Gastroesophageal sphincter (tissue), 4 donors: Measurements from ENCODE around the gene VOPP1. TPM values are rescaled to one million over a fixed set of nuclear protein-coding genes. Genes with fewer than 3 reads are reported as not detected.
A peak's percentile ranks its signal among the peaks of the same experiment; 100 is the strongest.

Experiments
- ATAC-seq: fragments of 150-250 bp; one replicate; pipeline ENCODE4 v1.9.1; 2016; ENCODE audit warnings: mild to moderate bottlenecking, moderate library complexity
- H3K27ac ChIP-seq, 4 donors: fragments of 200-600 bp; sonication (generic) in 3 of 4; 1 replicate in 3 of 4; 2 replicates in 1 of 4; pipeline ENCODE4 v1.5.1; 2016 to 2019
- H3K27me3 ChIP-seq: fragments of 200-600 bp; sonication (generic); one replicate; pipeline ENCODE4 v1.5.1; 2019
- H3K36me3 ChIP-seq, 2 donors: fragments of 200-600 bp; sonication (generic); one replicate each; pipeline ENCODE4 v1.5.1; 2019; ENCODE audit warnings: control low read depth in 1 of 2
- H3K4me1 ChIP-seq, 3 donors: fragments of 200-600 bp; sonication (generic); 1 replicate in 2 of 3; 2 replicates in 1 of 3; pipeline ENCODE4 v1.5.1; 2016 to 2019; ENCODE audit warnings: control low read depth in 2 of 3
- H3K4me3 ChIP-seq, 2 donors: fragments of 200-600 bp; sonication (generic); one replicate each; pipeline ENCODE4 v1.5.1; 2019; ENCODE audit warnings: mild to moderate bottlenecking in 1 of 2, moderate library complexity in 1 of 2
- H3K9me3 ChIP-seq, 3 donors: fragments of 200-600 bp; sonication (generic); one replicate each; pipeline ENCODE4 v1.5.1; 2017 to 2019; ENCODE audit warnings: control low read depth in 2 of 3
- CTCF ChIP-seq, 4 experiments: fragments of 200-600 bp in 2 of 4; fragments of 450-650 bp in 2 of 4; sonication (generic) in 1 of 4; IDR thresholded peaks; one replicate each; pipeline ENCODE4 v1.5.1; 2017 to 2019; ENCODE audit warnings: antibody characterized with exemption in 4 of 4, mild to moderate bottlenecking in 2 of 4, moderate library complexity in 2 of 4
- EP300 ChIP-seq: sonication (generic); formaldehyde crosslinking; IDR thresholded peaks from one replicate; pipeline ENCODE4 v1.6.1; 2017; ENCODE audit warnings: antibody characterized with exemption, mild to moderate bottlenecking
- POLR2A ChIP-seq, 2 donors: fragments of 450-650 bp; IDR thresholded peaks; one replicate each; pipeline ENCODE4 v1.6.1; 2017; ENCODE audit warnings: antibody characterized with exemption in 2 of 2, mild to moderate bottlenecking in 2 of 2, moderate library complexity in 1 of 2
- POLR2AphosphoS5 ChIP-seq: sonication (generic); formaldehyde crosslinking; IDR thresholded peaks from one replicate; pipeline ENCODE4 v1.6.1; 2017; ENCODE audit warnings: antibody characterized with exemption
- WGBS, 2 donors: methylation state at CpG; one replicate each; pipeline ENCODE4 v1.1.5; 2018; ENCODE audit warnings: low coverage in 1 of 2; 5-methylcytosine and 5-hydroxymethylcytosine counted together
- total RNA-seq, 4 donors: library from RNA; depleted of rRNA; stranded (reverse); fragments of >200 nt; gene quantifications; one replicate each; pipeline ENCODE4 v1.1.0, GENCODE V29; 2016

The VOPP1 gene
- total RNA-seq, 4 donors from 2014 or later, result 20.5 to 51.6 (median 33.4) TPM

DNA sequence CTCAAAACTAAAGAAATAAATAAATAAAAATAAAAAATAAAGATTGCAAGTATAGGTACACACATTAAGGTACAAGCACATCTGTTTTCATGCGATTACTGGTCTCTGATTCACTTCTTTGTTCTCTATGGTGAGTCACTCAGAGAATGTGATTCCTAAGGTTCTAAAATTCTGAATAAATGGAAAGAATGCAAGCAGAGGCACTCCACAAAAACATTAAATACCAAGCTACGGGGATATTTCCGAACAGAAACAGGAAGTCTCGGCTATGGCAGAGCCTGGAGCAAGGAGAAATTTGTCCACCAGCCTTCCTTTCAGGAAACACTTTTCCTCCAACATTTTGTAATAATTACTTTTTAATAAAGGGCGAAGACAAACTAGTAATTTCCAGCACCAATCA is 1.4 kb downstream of the VOPP1 start:
- 13 to 26% methylated on average over 3 to 5 of the region's 5 CpGs for WGBS, 2 donors
- Histone ChIP-seq H3K36me3 (no peaks in the 10 kb centered on the region), H3K4me1 (peaks cover 0 to 44% (median 22%) of the 10 kb centered on the region in 3 donors), H3K27ac (peak overlapping the region; percentile 64 to 97 (median 88)), H3K27me3 (no peaks in the 10 kb centered on the region), H3K4me3 (peak overlapping the region; percentile 58 to 94), H3K9me3 (no peaks in the 10 kb centered on the region)
- TF ChIP-seq EP300 (no peak), POLR2AphosphoS5 (no peak), POLR2A (IDR thresholded peaks at IDR 0.05) (no peak), CTCF (IDR thresholded peaks at IDR 0.05) (no peak)
- no peak for ATAC-seq

DNA sequence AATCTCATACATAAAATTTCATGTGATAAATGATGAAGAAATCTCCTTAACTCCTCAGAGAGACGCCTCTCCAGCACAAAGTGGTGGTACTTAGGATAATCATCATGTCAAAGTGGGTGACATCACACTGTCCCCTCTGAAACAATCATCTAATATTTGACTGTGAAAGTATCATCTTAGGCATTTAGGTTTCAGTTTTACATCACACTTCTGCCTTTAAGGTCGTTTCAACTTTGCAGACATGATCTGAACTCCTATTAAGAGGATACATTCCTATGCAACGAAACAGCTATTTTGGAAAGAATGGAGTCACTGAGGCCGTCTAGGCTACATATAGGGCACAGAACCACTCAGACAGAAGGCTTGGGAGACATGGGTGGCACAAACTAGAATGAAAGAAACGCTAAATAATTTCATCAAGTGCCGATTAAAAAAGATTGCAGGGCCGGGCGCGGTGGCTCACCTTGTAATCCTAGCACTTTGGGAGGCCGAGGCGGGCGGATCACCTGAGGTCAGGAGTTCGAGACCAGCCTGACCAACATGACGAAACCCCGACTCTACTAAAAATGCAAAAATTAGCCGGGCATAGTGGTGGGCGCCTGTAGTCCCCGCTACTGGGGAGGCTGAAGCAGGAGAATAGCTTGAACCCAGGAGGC is 2.0 kb downstream of the VOPP1 start:
- Histone ChIP-seq H3K9me3 (no peaks in the 10 kb centered on the region), H3K27ac (peak overlapping the region in 3 of 4 donors; percentile 86 to 97 (median 90)), H3K4me3 (peak overlapping the region in 1 of 2 donors; percentile 94), H3K36me3 (no peaks in the 10 kb centered on the region), H3K4me1 (peaks cover 0 to 45% (median 22%) of the 10 kb centered on the region in 3 donors), H3K27me3 (no peaks in the 10 kb centered on the region)
- WGBS, 2 donors, result 84 to 91% methylated on average over 9 to 15 of the region's 18 CpGs
- no peak for ATAC-seq
- TF ChIP-seq CTCF (IDR thresholded peaks at IDR 0.05), result no peak
- no peak for TF ChIP-seq POLR2AphosphoS5
- no peak for TF ChIP-seq EP300

DNA sequence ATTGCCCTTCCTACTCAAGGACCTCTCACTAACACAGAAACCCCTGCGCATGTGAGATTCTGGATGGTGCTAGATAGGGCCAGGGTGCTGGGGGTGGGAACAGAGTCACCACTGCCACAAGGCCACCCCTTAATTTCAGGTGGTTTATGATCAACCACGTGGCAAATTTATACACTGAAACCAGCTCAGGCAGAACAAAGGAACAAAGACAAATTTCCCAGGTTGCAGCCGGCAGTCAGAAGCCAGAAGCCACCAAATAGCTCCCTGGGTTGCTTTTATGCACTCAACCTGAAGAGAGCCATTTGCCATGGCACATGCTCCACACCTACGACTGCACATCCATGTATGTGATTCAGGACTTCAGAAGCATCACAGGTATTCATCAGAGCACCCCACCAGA is 2.5 kb downstream of the VOPP1 start:
- WGBS, 2 donors, result 63 to 71% methylated on average over 2 to 3 of the region's 4 CpGs
- TF ChIP-seq EP300 (no peak), CTCF (IDR thresholded peaks at IDR 0.05) (no peak), POLR2AphosphoS5 (no peak), POLR2A (IDR thresholded peaks at IDR 0.05) (no peak)
- no peak for ATAC-seq
- Histone ChIP-seq H3K4me3 (no peak overlapping the region), H3K4me1 (peaks cover 0 to 40% (median 22%) of the 10 kb centered on the region in 3 donors), H3K36me3 (no peaks in the 10 kb centered on the region), H3K9me3 (no peaks in the 10 kb centered on the region), H3K27me3 (no peaks in the 10 kb centered on the region), H3K27ac (peak overlapping the region in 1 of 4 donors; percentile 46)

- H3K27ac ChIP-seq, result peak overlapping the region in 3 of 4 donors; percentile 16 to 46 (median 26)
- no peaks in the 10 kb centered on the region for H3K9me3 ChIP-seq
- no peaks in the 10 kb centered on the region for H3K27me3 ChIP-seq
- no peak overlapping the region for H3K4me3 ChIP-seq
- no peak for ATAC-seq
- WGBS, 2 donors, result 40 to 44% methylated on average over 2 to 7 of the region's 7 CpGs
- H3K36me3 ChIP-seq, result no peaks in the 10 kb centered on the region
- TF ChIP-seq CTCF (IDR thresholded peaks at IDR 0.05) (no peak), POLR2AphosphoS5 (no peak), EP300 (no peak), POLR2A (IDR thresholded peaks at IDR 0.05) (no peak)
- peaks cover 0 to 35% (median 19%) of the 10 kb centered on the region in 3 donors for H3K4me1 ChIP-seq
These were observed 3.0 kb downstream of the VOPP1 start for GRCh38 chr7:55569269-55569663.

- Histone ChIP-seq H3K27ac (peak overlapping the region in 2 of 4 donors; percentile 16 to 26), H3K36me3 (no peaks in the 10 kb centered on the region), H3K27me3 (no peaks in the 10 kb centered on the region), H3K4me3 (no peak overlapping the region), H3K9me3 (no peaks in the 10 kb centered on the region), H3K4me1 (peaks cover 0 to 30% (median 17%) of the 10 kb centered on the region in 3 donors)
- no peak for ATAC-seq
- TF ChIP-seq POLR2A (IDR thresholded peaks at IDR 0.05), result no peak
- TF ChIP-seq POLR2AphosphoS5, result no peak
- TF ChIP-seq CTCF (IDR thresholded peaks at IDR 0.05), result no peak
- TF ChIP-seq EP300, result no peak
- 84 to 92% methylated on average over 2 to 3 of the region's 4 CpGs for WGBS, 2 donors
These were observed 3.6 kb downstream of the VOPP1 start for GRCh38 chr7:55568613-55569268.
